HepG2 (cell line): ENCODE results near the gene KRT4. TPM values are rescaled to one million over a fixed set of nuclear protein-coding genes. Genes with fewer than 3 reads are reported as not detected.

Source experiments
- ATAC-seq: fragments of 200-7000 bp; cut with Tn5 transposase; 3 replicates; pipeline ENCODE4 v1.9.1; 2020; ENCODE audit warnings: mild to moderate bottlenecking, moderate library complexity
- BruUV-seq: library from RNA; stranded (reverse); fragments of 400-500 nt; replicated peaks from 2 replicates; lab custom pipeline; 2021; lab: Mats Ljungman, UMichigan
- CTCF ChIA-PET: fragments of 300-600 bp; formaldehyde crosslinking; extraction: SDS; loops from one replicate; lab custom pipeline; 2021; ENCODE audit warnings: low total read pairs, inconsistent platforms, low intra/inter-chr PET ratio; lab: Yijun Ruan, JAX
- POLR2A ChIA-PET: fragments of 350-600 bp; sonication (Branson Sonifier 250); formaldehyde crosslinking; loops from one replicate; lab custom pipeline; 2020; ENCODE audit warnings: antibody characterized with exemption, inconsistent platforms; lab: Yijun Ruan, JAX
- DNase-seq: peaks from one replicate; pipeline ENCODE4 v3.0.0-alpha.2; 2015; ENCODE audit warnings: low spot score
- FAIRE-seq: peaks from 3 replicates; lab custom pipeline; 2011; peaks lifted over from hg19 to GRCh38; lab: Jason Lieb, UNC
- H2AFZ ChIP-seq: one replicate; pipeline ENCODE4 v1.6.1; 2011; ENCODE audit warnings: low read length, inconsistent platforms
- H3K27ac ChIP-seq: fragments of 300-600 bp; 3 replicates; pipeline ENCODE4 v1.8.0; 2011; ENCODE audit warnings: mixed run types, mild to moderate bottlenecking, mixed read lengths, low read length, inconsistent platforms; ENCODE audit not compliant: insufficient read depth; ENCODE audit errors: extremely low read length
- H3K27me3 ChIP-seq, 2 experiments: fragments of 200-600 bp in 1 of 2; 2 replicates in 1 of 2; 3 replicates in 1 of 2; pipeline versions ENCODE4 v1.6.0 to v1.8.0; 2011; ENCODE audit warnings: low read length in 2 of 2, mild to moderate bottlenecking in 2 of 2, moderate library complexity in 2 of 2, inconsistent platforms in 1 of 2; ENCODE audit not compliant: insufficient read depth in 2 of 2, control insufficient read depth in 1 of 2
- H3K36me3 ChIP-seq, 2 experiments: fragments of 200-600 bp in 1 of 2; replicated peaks in 1 of 2; 2 replicates in 1 of 2; 3 replicates in 1 of 2; pipeline versions ENCODE4 v1.5.1 to v1.8.0; 2011; ENCODE audit warnings: low read length in 2 of 2, inconsistent platforms in 1 of 2; ENCODE audit not compliant: insufficient read depth in 2 of 2, control insufficient read depth in 1 of 2
- H3K4me1 ChIP-seq: 2 replicates; pipeline ENCODE4 v1.5.1; 2012; ENCODE audit warnings: low read length, inconsistent platforms; ENCODE audit not compliant: insufficient read depth
- H3K4me2 ChIP-seq: 2 replicates; pipeline ENCODE4 v1.6.0; 2011; ENCODE audit warnings: low read depth, low read length, inconsistent platforms
- H3K4me3 ChIP-seq, 3 experiments: fragments of 200-600 bp in 1 of 3; sonication (generic), shearing (Covaris generic) in 1 of 3; replicated peaks in 1 of 3; 2 replicates each; pipeline ENCODE4 v1.5.1; 2011 to 2016; ENCODE audit warnings: low read length in 3 of 3, inconsistent platforms in 2 of 3, low read depth in 2 of 3, mild to moderate bottlenecking in 2 of 3, control low read depth in 1 of 3, mixed read lengths in 1 of 3; ENCODE audit not compliant: insufficient read depth in 1 of 3
- H3K79me2 ChIP-seq: one replicate; pipeline ENCODE4 v1.6.1; 2011; ENCODE audit warnings: low read length, inconsistent platforms; ENCODE audit not compliant: insufficient read depth
- H3K9ac ChIP-seq: 2 replicates; pipeline ENCODE4 v1.6.0; 2011; ENCODE audit warnings: mild to moderate bottlenecking, low read depth, low read length, inconsistent platforms; ENCODE audit not compliant: insufficient read depth
- H3K9me3 ChIP-seq: 2 replicates; pipeline ENCODE4 v1.5.1; 2012; ENCODE audit warnings: mild to moderate bottlenecking, low read length
- H4K20me1 ChIP-seq: 2 replicates; pipeline ENCODE4 v1.6.0; 2011; ENCODE audit warnings: inconsistent platforms, mild to moderate bottlenecking, low read length, moderate library complexity; ENCODE audit not compliant: insufficient read depth
- CEBPB ChIP-seq: IDR thresholded peaks from 2 replicates; pipeline ENCODE4 v1.6.1; 2011; ENCODE audit warnings: low read depth, low read length, improper control_type of control experiment, borderline replicate concordance
- ISX ChIP-seq: sonication (generic); formaldehyde crosslinking; conservative IDR thresholded peaks from 2 replicates; pipeline ENCODE4 v1.5.0; 2020; ENCODE audit warnings: missing genetic modification reagents
- KLF16 ChIP-seq, 2 experiments: sonication (generic) in 1 of 2; formaldehyde crosslinking in 1 of 2; IDR thresholded peaks; 2 replicates each; pipeline versions ENCODE4 v1.6.1 to v1.8.0; 2016 to 2023; ENCODE audit warnings: missing genetic modification reagents in 2 of 2, missing compliant biosample characterization in 1 of 2
- MAFK ChIP-seq, 2 experiments: IDR thresholded peaks in 1 of 2; conservative IDR thresholded peaks in 1 of 2; 2 replicates each; pipeline ENCODE4 v1.6.1; 2011; ENCODE audit warnings: improper control_type of control experiment in 2 of 2, low read length in 2 of 2
- MIXL1 ChIP-seq: IDR thresholded peaks from 2 replicates; pipeline ENCODE4 v1.6.1; 2016
- REPIN1 ChIP-seq: sonication (generic); formaldehyde crosslinking; IDR thresholded peaks from 2 replicates; pipeline ENCODE4 v1.8.0; 2022; ENCODE audit warnings: missing genetic modification reagents, low read depth, mild to moderate bottlenecking, borderline replicate concordance
- SALL1 ChIP-seq: sonication (generic); formaldehyde crosslinking; IDR thresholded peaks from 2 replicates; pipeline ENCODE4 v1.8.0; 2022; ENCODE audit warnings: mild to moderate bottlenecking, missing genetic modification reagents
- SIX4 ChIP-seq: sonication (generic); formaldehyde crosslinking; IDR thresholded peaks from 2 replicates; pipeline ENCODE4 v1.4.0; 2020; ENCODE audit warnings: missing genetic modification reagents
- SMARCC2 ChIP-seq: fragments of 450-650 bp; IDR thresholded peaks from 2 replicates; pipeline ENCODE4 v1.6.1; 2017; ENCODE audit warnings: antibody characterized with exemption, mild to moderate bottlenecking
- SMARCE1 ChIP-seq: fragments of 450-650 bp; IDR thresholded peaks from 2 replicates; pipeline ENCODE4 v1.6.1; 2017; ENCODE audit warnings: borderline replicate concordance
- SRF ChIP-seq: IDR thresholded peaks from 2 replicates; pipeline ENCODE4 v1.6.1; 2011; ENCODE audit warnings: mild to moderate bottlenecking, low read depth, low read length, moderate library complexity
- SUZ12 ChIP-seq: fragments of 150-350 bp; IDR thresholded peaks from 2 replicates; pipeline ENCODE4 v1.6.1; 2014; ENCODE audit warnings: low read depth, low read length
- XBP1 ChIP-seq: sonication (generic); formaldehyde crosslinking; IDR thresholded peaks from 2 replicates; pipeline ENCODE4 v1.5.0; 2020; ENCODE audit warnings: missing genetic modification reagents
- YY1 ChIP-seq: IDR thresholded peaks from 2 replicates; pipeline ENCODE4 v1.6.1; 2011; ENCODE audit warnings: low read length, low read depth, moderate library complexity, mild to moderate bottlenecking; ENCODE audit not compliant: insufficient read depth, insufficient replicate concordance
- ZBTB7B ChIP-seq: sonication (generic); formaldehyde crosslinking; IDR thresholded peaks from 2 replicates; pipeline ENCODE4 v1.4.0; 2020; ENCODE audit warnings: missing genetic modification reagents
- ZSCAN12 ChIP-seq: sonication (generic); formaldehyde crosslinking; IDR thresholded peaks from 2 replicates; pipeline ENCODE4 v1.9.0; 2021; ENCODE audit warnings: mild to moderate bottlenecking, missing genetic modification reagents
- in situ Hi-C: cut with HindIII; loops from 2 replicates; pipeline ENCODE4 v1.10.0; 2017; ENCODE audit warnings: low pct_unique_long_range_greater_than_20kb; ENCODE audit not compliant: extremely low pct_ligation_motif_present
- intact Hi-C: fragments of 100-400 bp; cut with micrococcal nuclease; formaldehyde crosslinking; loops from one replicate; pipeline ENCODE4 v1.10.0; 2022; ENCODE audit not compliant: unreplicated experiment
- polyA plus RNA-seq, 8 experiments: library from polyadenylated mRNA; depleted of rRNA in 3 of 8; stranded (reverse) in 7 of 8; unstranded in 1 of 8; fragments of >200 nt; fragmentation: Illumina TruSeq in 4 of 8; extraction: Trizol in 4 of 8; gene quantifications; 2 replicates each; pipeline versions ENCODE4 v1.2.1 to v1.2.3, GENCODE V29; 2011 to 2016; ENCODE audit warnings: low read depth in 4 of 8, missing spikeins in 1 of 8, mixed read lengths in 1 of 8; ENCODE audit not compliant: insufficient read depth in 1 of 8
- total RNA-seq, 5 experiments: library from RNA; depleted of rRNA; stranded (reverse); fragments of >200 nt; fragmentation: Illumina TruSeq; extraction: Trizol; gene quantifications; 2 replicates each; pipeline ENCODE4 v1.2.3, GENCODE V29; 2016; ENCODE audit warnings: low read depth in 1 of 5
- TF ChIP-seq, protein P1 (sequence below): sonication (generic); formaldehyde crosslinking; IDR thresholded peaks from 2 replicates; pipeline ENCODE4 v1.4.0; 2020; ENCODE audit warnings: missing genetic modification reagents, low read depth, mild to moderate bottlenecking, borderline replicate concordance
- TF ChIP-seq, protein P2 (sequence below): sonication (generic); formaldehyde crosslinking; IDR thresholded peaks from 2 replicates; pipeline ENCODE4 v1.8.0; 2022; ENCODE audit warnings: mild to moderate bottlenecking, missing genetic modification reagents
- TF ChIP-seq, protein P3 (sequence below): sonication (generic); formaldehyde crosslinking; IDR thresholded peaks from 2 replicates; pipeline ENCODE4 v1.9.0; 2021; ENCODE audit warnings: missing genetic modification reagents, borderline replicate concordance
- TF ChIP-seq, protein P4 (sequence below): sonication (generic); formaldehyde crosslinking; IDR thresholded peaks from 2 replicates; pipeline ENCODE4 v1.5.1; 2020; ENCODE audit warnings: missing genetic modification reagents, mild to moderate bottlenecking, borderline replicate concordance

Gene KRT4
- total and polyA plus RNA-seq, 2 of the 13 experiments (the other 11 are each of a cell fraction or from before 2014, with no cell fraction given), result not detected

DNA sequence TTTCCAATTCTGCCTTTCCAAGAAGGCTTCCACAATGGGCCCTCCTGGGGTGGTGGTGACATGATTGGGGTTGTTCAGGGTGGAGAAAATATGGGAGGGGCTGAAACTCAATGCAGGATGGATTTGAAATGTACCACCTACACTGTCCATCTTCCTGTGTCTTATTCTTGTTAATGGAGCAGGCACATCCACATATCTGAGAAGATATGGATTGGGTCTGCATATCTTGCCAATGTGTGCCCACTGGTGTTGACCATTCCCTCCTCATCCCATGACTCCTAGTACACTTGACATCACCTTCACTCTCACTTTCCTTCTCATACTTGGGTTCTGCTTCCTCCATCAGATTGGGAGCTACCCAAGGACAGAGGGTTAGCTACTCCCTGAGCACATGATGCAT is 44.0 kb downstream of the KRT4 start:
- H3K27me3 ChIP-seq, result peaks cover 0 to 11% of the 10 kb centered on the region in 2 experiments; a peak in 3 of 5 replicates
- POLR2A ChIA-PET, result no interaction called here
- no peak for FAIRE-seq

More for the DNA sequence above, 44.0 kb downstream of the KRT4 start:
- Histone ChIP-seq H4K20me1 (no peaks in the 10 kb centered on the region), H3K4me2 (no peak overlapping the region), H3K9ac (no peak overlapping the region), H2AFZ (no peak overlapping the region), H3K27ac (no peak overlapping the region)
- in situ Hi-C loops, result no loop called here
- no peak for ATAC-seq
- intact Hi-C loops, result no loop called here
- CTCF ChIA-PET, result no interaction called here
- TF ChIP-seq REPIN1 (CRISPR knock-in tag) (no peak), MIXL1 (CRISPR knock-in tag) (no peak), YY1 (no peak), SMARCE1 (no peak), XBP1 (no peak), SRF (no peak), ZSCAN12 (CRISPR knock-in tag) (no peak), ISX (CRISPR knock-in tag) (no peak), KLF16 (CRISPR knock-in tag; IDR thresholded peaks at IDR 0.05) (no peak), SIX4 (no peak), SUZ12 (no peak), CEBPB (no peak), ZBTB7B (CRISPR knock-in tag) (no peak), MAFK (conservative IDR thresholded peaks at IDR 0.05 in 1 of 2, IDR thresholded peaks at IDR 0.05 in 1 of 2; ENCODE audit: low read length in 2 of 2) (no peak), SALL1 (CRISPR knock-in tag) (no peak), SMARCC2 (no peak)
- TF ChIP-seq, protein P1, sequence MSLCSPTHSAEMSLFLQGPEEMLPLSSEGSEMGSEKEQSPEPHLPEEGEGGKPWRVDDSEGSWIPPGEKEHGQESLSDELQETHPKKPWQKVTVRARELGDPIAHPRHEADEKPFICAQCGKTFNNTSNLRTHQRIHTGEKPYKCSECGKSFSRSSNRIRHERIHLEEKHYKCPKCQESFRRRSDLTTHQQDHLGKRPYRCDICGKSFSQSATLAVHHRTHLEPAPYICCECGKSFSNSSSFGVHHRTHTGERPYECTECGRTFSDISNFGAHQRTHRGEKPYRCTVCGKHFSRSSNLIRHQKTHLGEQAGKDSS (CRISPR knock-in tag), result no peak
- TF ChIP-seq, protein P2, sequence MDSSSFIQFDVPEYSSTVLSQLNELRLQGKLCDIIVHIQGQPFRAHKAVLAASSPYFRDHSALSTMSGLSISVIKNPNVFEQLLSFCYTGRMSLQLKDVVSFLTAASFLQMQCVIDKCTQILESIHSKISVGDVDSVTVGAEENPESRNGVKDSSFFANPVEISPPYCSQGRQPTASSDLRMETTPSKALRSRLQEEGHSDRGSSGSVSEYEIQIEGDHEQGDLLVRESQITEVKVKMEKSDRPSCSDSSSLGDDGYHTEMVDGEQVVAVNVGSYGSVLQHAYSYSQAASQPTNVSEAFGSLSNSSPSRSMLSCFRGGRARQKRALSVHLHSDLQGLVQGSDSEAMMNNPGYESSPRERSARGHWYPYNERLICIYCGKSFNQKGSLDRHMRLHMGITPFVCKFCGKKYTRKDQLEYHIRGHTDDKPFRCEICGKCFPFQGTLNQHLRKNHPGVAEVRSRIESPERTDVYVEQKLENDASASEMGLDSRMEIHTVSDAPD (CRISPR knock-in tag), result no peak
- TF ChIP-seq, protein P3, sequence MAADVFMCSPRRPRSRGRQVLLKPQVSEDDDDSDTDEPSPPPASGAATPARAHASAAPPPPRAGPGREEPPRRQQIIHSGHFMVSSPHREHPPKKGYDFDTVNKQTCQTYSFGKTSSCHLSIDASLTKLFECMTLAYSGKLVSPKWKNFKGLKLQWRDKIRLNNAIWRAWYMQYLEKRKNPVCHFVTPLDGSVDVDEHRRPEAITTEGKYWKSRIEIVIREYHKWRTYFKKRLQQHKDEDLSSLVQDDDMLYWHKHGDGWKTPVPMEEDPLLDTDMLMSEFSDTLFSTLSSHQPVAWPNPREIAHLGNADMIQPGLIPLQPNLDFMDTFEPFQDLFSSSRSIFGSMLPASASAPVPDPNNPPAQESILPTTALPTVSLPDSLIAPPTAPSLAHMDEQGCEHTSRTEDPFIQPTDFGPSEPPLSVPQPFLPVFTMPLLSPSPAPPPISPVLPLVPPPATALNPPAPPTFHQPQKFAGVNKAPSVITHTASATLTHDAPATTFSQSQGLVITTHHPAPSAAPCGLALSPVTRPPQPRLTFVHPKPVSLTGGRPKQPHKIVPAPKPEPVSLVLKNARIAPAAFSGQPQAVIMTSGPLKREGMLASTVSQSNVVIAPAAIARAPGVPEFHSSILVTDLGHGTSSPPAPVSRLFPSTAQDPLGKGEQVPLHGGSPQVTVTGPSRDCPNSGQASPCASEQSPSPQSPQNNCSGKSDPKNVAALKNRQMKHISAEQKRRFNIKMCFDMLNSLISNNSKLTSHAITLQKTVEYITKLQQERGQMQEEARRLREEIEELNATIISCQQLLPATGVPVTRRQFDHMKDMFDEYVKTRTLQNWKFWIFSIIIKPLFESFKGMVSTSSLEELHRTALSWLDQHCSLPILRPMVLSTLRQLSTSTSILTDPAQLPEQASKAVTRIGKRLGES (CRISPR knock-in tag), result no peak
- TF ChIP-seq, protein P4, sequence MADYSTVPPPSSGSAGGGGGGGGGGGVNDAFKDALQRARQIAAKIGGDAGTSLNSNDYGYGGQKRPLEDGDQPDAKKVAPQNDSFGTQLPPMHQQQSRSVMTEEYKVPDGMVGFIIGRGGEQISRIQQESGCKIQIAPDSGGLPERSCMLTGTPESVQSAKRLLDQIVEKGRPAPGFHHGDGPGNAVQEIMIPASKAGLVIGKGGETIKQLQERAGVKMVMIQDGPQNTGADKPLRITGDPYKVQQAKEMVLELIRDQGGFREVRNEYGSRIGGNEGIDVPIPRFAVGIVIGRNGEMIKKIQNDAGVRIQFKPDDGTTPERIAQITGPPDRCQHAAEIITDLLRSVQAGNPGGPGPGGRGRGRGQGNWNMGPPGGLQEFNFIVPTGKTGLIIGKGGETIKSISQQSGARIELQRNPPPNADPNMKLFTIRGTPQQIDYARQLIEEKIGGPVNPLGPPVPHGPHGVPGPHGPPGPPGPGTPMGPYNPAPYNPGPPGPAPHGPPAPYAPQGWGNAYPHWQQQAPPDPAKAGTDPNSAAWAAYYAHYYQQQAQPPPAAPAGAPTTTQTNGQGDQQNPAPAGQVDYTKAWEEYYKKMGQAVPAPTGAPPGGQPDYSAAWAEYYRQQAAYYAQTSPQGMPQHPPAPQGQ (CRISPR knock-in tag), result no peak
- TF ChIP-seq, all 625 proteins: peak for 0
- Histone ChIP-seq H3K36me3 (no peaks in the 10 kb centered on the region), H3K9me3 (no peaks in the 10 kb centered on the region), H3K4me3 (no peak overlapping the region), H3K4me1 (no peaks in the 10 kb centered on the region), H3K79me2 (no peaks in the 10 kb centered on the region)
- no TSS peak for BruUV-seq
- DNase-seq, result no peak
